ENCODE data around the gene RNASE7.
A peak's percentile ranks its signal among the peaks of the same experiment; 100 is the strongest.

The RNASE7 gene

DNA sequence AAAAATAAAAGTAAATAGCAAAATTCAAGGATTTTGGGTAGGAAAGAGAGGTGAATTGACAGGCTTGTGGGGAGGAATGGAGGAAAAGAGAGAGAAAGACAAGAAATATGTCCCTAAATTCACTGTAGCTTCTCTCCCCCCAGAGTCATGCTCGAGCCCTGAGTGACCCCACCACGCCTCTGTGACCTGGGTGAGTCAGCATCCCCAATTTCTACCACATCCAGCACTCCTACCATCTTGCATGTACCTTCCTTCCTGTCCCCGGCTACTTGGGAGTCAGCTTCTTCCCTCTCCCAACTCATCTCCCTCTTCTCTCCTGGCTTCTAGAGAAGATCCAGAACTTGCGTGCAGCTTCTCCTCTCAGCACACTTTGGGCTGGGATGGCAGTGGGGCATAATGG, 46.5 kb downstream of the RNASE7 start:
- no peak for DNase-seq

DNA sequence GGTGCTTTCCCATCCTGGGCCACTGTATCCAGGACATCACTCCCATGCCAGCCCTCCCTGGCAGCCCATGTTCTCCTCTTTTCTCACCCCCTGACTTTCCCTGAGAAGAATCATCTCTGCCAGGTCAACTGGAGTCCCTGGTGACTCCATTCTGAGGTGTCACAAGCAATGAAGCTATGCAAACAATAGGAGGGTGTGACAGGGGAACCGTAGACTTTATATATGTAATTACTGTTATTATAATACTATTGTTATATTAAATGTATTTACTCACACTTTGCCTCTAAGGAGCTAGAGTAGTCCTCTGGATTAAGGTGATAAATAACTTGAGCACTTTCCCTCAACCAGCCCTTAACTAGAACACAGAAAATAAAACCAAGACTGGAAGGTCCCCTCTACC, 47.1 kb downstream of the RNASE7 start:
- no peak for DNase-seq

DNA sequence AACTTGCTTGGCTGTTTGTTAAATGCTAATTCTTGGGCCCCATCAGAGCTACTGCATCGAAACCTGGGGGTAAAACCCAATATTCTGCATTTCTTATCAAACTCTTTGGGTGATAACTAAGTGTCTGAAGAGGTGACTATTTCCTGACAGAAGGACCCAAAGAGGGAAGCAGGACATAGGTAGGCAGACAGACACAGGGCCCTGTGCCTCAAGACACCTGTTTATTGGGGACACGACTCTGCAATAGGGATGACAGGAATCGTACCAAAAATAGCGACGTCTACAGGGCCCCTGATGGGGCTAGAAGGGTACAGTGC, 47.7 kb downstream of the RNASE7 start:
- DNase-seq, result no peak

DNA sequence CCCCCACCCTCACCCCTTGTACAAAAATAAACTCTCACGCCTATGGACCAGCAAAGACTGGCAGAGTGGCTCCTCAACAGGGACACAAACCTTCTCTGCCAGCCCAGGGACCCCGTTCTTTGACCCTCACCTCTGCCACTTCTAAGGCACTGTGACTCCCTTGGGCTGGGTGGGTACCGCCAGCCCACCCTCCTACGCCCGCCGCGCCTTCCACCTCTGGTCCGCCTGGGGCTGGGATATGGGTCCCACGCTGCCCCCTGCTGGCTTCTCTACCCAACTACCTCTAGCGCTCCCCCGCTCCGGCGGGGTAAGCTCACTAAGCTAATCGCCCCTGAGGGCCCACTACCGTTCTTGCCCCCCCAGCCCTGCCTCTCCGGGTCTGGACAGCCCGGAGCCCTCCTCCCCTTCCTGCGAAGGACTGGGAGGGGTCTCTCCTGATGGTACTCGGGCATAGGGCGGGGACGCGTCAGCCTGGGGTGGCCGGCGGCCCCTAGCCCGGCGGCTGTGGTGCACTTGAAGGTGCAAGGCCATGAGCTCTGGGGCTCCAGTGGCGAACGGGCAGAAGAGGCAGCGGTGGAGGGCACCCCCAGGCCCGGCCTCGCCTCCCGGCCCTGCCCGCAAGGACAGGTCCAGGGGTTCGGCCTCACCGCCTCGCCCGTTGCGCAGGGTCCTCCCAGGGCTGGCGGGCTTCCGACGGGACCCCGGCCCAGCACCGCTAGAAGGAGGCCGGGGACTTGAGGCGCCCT, 48.2 kb downstream of the RNASE7 start:
- DNase-seq, result peak; percentile 56

DNA sequence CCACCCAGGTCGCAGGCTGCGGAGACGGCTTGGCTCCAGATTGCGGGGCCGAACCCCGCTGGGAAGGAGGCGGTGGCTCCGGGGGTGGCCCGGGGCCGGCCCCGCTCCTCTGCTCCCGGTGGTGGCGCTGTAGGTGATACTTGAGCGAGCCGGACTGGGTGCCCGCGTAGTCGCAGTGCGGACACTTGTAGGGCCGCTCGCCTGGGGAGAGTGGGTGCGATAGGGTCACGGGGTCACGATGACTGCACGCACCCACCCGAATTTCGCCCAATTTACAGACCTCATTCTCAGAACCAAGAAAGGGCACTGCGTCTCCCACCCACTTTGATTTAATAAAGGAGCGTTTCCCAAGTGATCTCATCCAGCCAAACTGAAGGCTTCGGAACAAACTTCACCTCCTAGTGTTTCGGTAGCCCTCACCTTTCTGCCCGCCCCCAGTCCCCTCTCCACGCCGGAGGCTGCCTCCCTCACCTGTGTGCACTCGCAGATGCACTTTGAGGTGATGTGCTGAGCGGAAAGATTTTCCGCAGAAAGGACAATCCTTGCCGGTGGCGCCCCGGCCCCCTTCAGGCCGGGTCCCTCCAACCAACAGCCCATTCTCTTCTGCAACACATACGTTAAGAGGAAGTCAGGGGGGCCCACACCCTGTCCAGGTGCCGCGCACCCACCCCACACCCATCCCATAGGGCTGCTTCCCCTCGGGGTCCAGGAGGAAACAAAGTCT, 48.9 kb downstream of the RNASE7 start:
- no peak for DNase-seq

DNA sequence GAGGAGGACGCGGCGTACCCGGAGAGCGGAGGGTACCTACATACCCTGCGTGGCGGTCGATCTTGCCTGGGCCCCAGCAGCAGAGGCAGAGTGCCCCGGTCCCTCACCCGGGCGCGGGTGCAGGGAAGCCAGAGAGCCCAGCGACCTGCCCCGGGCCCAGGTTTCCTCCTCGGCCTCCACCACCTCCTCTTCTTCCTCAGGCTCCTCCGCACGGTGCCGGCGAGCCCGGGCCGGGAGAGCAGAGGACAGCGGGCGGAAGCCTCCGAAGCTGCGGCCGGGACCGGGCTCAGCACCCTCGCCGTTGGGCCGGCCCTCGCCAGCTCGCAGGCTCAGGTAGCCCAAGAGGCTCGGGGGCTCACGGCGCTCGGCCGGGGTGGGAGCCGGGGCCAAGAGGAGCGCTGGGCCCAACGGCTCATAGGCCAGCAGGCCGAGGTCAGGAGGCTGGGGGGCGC, 49.7 kb downstream of the RNASE7 start:
- no peak for DNase-seq

DNA sequence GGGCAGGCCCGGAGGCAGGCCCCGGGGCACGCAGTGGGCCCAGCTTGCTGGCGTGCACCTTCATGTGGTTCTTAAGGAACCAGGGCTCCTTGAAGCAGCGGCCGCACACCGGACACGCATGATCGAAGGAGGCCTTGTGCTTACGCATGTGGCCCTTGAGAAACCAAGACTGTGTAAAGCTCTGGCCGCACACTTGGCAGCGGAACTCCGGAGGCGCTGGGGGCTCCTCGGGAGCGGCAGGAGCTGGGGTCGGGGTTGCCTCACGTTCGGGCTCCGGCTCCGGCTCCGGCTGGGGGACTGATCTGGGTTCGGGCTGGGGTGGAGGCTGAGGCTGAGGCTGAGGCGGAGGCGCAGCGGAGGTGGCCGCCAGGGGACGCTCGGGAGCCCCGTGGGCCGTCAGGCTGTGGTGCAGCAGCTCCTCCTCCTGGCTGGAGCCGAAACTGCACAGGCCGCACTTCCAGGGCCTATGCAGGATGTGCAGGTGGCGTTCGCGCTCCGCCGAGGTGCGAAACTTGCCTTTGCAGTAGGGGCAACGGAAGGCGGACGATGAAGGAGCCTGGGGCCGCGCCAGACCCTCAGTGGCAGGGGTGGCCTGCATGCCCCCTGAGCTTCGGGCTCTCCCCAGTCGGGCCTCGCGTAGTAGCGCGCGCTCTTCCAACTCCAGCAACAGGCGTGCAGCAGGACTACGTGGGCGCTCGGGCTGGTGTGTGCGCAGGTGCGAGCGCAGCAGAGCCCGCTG, 50.3 kb downstream of the RNASE7 start:
- DNase-seq, result peak; percentile 86

DNA sequence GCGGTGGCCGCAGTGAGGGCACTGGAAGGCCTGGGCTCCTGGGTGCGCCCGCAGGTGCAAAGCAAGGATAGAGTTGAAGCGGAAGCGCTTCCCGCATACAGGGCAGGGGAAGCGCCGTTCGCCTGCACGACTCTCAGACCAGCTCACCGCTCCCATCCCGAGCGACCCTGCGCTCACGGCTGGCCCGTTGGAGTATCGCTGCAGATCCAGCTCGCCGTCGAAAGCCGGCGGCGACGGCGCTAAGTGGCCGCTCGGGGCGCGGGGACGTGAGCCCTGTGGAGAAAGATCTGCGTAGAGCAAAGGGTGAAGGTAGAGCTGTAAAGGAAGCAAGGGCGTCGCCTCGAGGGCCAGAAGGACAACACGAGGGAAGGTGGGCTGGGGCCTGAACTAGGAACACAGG, 50.9 kb downstream of the RNASE7 start:
- no peak for DNase-seq

Data from hematopoietic multipotent progenitor cell treated with erythropoietin and hydrocortisone succinate and interleukin-3 and kit ligand, for 4 days (in vitro differentiated cells).